Effector memory CD4-positive, alpha-beta T cell (primary cell): ENCODE measurements around the gene C1orf53.

Experiments
- DNase-seq, 3 donors: peaks; one replicate each; pipeline ENCODE4 v3.0.0-alpha.2; 2020
- H3K27ac ChIP-seq: 2 replicates; pipeline ENCODE4 v1.7.0; 2013; ENCODE audit warnings: mild to moderate bottlenecking, low read length, moderate library complexity; ENCODE audit not compliant: insufficient read depth, poor library complexity, severe bottlenecking
- H3K27me3 ChIP-seq: replicated peaks from 2 replicates; pipeline ENCODE4 v1.7.0; 2013; ENCODE audit warnings: mild to moderate bottlenecking, low read length; ENCODE audit not compliant: insufficient read depth, control insufficient read depth, poor library complexity, severe bottlenecking
- H3K36me3 ChIP-seq: 2 replicates; pipeline ENCODE4 v1.7.0; 2013; ENCODE audit warnings: mild to moderate bottlenecking, low read length, moderate library complexity; ENCODE audit not compliant: control insufficient read depth, insufficient read depth
- H3K4me1 ChIP-seq: 2 replicates; pipeline ENCODE4 v1.7.0; 2013; ENCODE audit warnings: low read length, mild to moderate bottlenecking; ENCODE audit not compliant: control insufficient read depth, insufficient read depth, poor library complexity, severe bottlenecking
- H3K4me3 ChIP-seq: 2 replicates; pipeline ENCODE4 v1.7.0; 2013; ENCODE audit warnings: low read length, low read depth, mild to moderate bottlenecking; ENCODE audit not compliant: insufficient read depth, poor library complexity, severe bottlenecking
- H3K9me3 ChIP-seq: 2 replicates; pipeline ENCODE4 v1.7.0; 2013; ENCODE audit warnings: mild to moderate bottlenecking, low read length, moderate library complexity; ENCODE audit not compliant: control insufficient read depth

The C1orf53 gene

DNA sequence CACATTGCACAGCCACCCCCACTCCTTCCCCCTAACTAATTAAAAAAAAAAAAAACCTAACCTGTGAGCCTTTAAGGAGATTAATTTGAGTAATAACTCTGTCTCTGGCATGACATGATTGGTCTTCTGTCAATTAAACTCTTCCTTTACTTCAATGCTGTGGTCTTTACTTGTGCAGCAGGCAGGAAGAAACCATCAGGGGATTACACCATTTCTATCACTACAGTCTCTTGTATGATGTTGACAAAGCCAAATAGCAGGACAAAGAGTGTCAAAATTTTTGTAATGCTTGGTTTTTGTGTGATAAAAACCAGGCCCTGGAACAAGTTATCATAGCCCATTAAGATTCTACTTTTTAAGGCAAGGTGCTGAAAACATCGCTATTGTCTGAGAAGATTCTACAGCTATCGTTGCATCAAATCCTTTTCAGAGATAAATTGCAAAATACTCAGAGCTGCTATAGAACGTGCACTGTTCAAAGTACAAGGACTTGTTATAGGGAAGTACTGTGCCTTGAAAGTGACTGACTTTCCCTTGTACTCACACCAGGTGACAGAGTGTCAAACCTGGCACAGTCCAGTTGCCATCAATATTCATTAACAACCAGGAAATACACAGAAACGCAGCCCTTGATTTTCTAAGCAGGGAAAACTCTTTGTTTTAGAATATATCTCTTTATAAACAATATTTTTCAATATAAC lies 52.4 kb downstream of the C1orf53 start:
- H3K36me3 ChIP-seq, result no peaks in the 10 kb centered on the region
- no peak overlapping the region for H3K4me3 ChIP-seq
- H3K9me3 ChIP-seq, result no peaks in the 10 kb centered on the region
- DNase-seq, result no peak
- no peak overlapping the region for H3K27ac ChIP-seq
- H3K4me1 ChIP-seq, result peaks cover under 1% of the 10 kb centered on the region
- no peaks in the 10 kb centered on the region for H3K27me3 ChIP-seq

DNA sequence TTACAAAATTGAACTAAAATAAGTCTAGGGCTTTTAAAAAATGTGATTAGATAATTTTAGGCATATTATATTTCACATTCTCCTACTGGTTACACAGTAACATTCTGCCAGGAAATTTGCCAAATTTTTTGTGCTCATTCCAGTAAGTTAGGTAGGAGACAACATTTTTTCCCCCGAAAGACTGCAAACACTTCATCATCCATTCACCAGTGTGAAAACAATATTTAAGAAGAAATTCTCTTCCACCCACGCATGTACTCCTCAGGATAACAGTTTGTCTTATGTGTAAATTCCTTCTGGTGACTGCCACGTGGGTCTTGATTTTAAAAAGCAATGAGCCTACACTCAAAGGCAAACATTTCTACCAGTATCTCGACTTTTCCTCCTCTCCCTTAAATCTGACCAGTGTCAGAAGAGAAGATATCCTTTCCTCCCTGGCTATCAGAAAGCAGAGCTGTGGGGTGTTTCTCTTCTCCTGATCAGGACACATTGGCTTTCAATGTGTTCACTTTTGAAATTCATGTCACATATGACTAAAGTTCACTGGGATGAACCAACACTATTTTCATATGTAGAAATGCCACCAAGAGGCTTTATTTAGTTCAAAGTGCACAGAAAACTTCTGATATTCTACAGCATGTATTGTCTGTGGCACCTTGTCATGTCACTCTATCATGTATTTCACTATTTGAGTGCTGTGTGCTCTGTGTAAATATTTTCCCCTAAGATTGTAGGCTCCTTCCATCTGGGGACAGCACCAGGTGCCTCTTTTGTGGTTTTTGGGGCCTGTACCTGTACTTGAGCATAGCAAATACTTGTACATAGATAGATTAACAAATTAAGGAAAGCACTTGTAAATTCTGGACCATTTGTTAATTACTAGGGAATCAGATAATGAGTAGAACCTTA lies 53.3 kb downstream of the C1orf53 start:
- no peaks in the 10 kb centered on the region for H3K36me3 ChIP-seq
- H3K27ac ChIP-seq, result no peak overlapping the region
- H3K4me3 ChIP-seq, result no peak overlapping the region
- no peaks in the 10 kb centered on the region for H3K9me3 ChIP-seq
- H3K27me3 ChIP-seq, result no peaks in the 10 kb centered on the region
- no peak for DNase-seq
- H3K4me1 ChIP-seq, result no peaks in the 10 kb centered on the region
